Muscle of arm (tissue), 12 donors: ENCODE measurements around the gene MLST8. TPM values are rescaled to one million over a fixed set of nuclear protein-coding genes. Genes with fewer than 3 reads are reported as not detected.

Experiments used
- DNase-seq: peaks from one replicate; pipeline ENCODE4 v3.0.0-alpha.2; 2013
- polyA plus RNA-seq, 12 donors: library from polyadenylated mRNA; unstranded; fragments of 120-200 nt; gene quantifications; one replicate each; pipeline ENCODE4 v1.2.1, GENCODE V29; 2013; ENCODE audit not compliant: insufficient read length in 12 of 12

MLST8 gene
- polyA plus RNA-seq, 12 donors, result 26.6 to 47.2 (median 30.3) TPM; not detected in 1

DNA sequence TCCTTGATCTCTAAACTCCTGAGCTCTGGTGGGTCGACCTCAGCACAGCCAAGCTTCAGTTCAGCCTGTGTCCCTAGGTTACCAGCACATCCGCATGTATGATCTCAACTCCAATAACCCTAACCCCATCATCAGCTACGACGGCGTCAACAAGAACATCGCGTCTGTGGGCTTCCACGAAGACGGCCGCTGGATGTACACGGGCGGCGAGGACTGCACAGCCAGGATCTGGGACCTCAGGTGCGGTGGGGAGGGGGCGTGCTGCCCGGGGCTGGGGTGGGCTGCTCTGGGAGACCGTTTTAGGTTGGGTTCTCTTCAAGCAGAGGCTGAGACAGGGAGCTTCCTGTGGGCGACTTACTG lies 1.1 kb downstream of the MLST8 start:
- DNase-seq, result no peak

DNA sequence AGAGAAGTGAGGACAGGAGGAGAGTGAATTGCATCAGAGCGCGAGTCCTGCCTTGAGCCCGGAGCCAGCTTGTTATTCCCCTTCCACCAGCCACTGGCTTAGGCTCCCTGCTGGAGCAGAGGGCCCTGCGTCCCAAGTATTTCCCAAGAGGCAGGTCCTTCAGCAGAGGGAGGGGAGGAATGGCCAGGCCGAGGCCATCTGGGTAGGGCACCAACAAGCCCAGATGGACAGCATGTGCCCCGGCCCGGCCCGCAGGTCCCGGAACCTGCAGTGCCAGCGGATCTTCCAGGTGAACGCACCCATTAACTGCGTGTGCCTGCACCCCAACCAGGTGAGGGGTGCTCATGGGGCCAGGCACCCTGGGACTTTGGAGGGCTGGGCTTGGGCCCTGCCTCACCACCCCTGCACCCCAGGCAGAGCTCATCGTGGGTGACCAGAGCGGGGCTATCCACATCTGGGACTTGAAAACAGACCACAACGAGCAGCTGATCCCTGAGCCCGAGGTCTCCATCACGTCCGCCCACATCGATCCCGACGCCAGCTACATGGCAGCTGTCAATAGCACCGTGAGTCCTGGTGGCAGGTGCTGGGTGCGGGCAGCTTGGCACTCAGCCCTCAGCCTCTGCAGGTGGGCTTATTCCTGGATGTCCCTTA lies 1.7 kb downstream of the MLST8 start:
- no peak for DNase-seq

DNA sequence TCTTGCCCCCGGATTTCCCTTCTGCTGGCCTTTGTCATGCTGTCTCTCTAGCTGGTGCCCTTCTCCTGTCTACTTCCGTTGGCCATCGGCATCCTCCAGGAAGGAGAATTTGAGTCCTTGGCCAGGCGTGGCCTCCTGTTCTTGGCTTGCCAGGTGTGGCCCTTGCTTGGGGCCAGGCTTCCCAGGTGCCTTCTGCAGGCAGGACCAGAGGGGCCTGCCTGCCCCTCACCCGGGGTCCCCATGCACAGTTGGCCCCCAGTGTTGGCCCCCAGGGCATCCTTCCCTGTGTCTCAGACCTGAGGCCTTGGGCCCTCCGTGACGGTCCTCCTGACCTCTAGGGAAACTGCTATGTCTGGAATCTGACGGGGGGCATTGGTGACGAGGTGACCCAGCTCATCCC lies 2.6 kb downstream of the MLST8 start:
- DNase-seq, result no peak

DNA sequence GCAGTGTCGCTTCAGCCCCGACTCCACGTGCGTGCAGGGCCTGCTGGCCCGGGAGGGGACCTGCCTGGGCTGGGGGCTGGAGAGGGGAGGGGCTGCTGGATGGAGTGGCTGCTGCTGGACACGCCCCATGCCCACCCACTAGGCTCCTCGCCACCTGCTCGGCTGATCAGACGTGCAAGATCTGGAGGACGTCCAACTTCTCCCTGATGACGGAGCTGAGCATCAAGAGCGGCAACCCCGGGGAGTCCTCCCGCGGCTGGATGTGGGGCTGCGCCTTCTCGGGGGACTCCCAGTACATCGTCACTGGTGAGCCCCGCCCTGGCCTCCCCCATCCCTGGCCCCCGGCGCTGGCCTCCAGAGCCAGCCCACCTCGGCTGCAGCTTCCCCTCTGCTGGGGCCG lies 3.1 kb downstream of the MLST8 start:
- DNase-seq, result no peak

DNA sequence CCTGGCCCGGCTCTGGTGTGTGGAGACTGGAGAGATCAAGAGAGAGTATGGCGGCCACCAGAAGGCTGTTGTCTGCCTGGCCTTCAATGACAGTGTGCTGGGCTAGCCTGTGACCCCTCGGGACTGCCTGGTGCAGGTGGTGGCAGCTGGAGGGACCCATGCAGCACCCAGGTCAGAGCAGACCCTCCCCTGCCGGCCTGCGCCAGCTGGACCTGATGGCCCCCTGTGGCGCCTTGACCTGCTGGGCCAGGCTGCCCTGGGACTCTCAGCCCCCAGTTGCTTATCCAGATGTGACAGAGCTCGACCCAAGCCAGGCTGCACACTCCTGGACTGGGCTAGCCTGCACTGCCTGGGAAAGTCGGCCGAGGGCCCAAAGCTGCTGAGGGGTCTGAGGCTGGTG lies 3.5 kb downstream of the MLST8 start:
- no peak for DNase-seq

DNA sequence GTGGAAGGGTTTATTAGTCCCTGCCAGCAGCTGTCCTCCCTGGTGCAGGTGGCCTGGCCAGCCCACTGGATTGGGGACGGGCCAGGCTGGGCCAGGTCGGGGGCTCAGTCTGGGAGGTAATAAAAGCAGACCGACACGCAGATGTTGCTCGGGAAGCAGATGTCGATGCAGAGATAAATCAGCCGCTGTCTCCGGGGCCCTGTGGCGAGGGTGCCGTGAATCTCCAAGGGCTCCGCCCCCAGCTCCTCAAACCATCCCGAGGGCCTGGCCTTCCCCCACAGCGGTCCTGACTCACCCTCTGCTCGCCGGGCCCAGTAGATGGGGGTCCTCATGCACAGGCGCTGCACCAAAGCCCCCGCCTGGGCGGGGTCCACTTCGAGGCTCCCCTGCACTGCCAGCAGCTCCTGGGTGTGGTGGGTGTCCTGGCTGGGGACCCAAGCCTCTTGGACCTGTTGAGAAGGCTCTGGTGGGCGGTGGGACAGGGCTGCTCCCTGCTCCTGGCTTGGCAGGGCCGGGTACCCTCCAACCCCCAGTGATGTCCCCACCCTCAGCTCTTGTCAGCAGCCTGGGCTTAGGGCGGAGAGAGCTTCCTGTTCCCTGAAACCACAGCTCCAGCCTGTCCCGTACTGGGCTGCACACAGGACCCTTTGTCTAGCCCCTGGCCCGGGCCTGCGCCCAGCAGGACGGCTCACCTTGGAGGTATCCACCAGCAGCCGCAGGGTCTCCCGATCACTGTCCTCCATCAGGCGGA lies 4.2 kb downstream of the MLST8 start:
- no peak for DNase-seq

DNA sequence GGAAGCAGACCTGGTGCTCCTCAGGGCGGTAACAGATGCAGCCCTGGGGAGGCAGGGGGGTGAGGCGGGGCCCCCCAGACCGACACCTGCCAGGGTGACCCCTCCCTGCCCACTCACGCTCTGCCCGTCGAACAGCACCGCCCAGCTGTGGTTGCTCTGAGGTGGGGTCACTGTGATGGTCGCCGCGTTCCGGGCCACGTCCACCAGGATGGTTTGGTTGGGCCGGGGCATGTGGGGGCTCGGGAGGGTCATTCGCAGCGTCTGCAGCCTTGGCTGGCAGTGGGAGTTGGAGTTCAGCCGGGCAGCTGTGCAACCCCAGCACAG lies 4.7 kb downstream of the MLST8 start:
- no peak for DNase-seq

DNA sequence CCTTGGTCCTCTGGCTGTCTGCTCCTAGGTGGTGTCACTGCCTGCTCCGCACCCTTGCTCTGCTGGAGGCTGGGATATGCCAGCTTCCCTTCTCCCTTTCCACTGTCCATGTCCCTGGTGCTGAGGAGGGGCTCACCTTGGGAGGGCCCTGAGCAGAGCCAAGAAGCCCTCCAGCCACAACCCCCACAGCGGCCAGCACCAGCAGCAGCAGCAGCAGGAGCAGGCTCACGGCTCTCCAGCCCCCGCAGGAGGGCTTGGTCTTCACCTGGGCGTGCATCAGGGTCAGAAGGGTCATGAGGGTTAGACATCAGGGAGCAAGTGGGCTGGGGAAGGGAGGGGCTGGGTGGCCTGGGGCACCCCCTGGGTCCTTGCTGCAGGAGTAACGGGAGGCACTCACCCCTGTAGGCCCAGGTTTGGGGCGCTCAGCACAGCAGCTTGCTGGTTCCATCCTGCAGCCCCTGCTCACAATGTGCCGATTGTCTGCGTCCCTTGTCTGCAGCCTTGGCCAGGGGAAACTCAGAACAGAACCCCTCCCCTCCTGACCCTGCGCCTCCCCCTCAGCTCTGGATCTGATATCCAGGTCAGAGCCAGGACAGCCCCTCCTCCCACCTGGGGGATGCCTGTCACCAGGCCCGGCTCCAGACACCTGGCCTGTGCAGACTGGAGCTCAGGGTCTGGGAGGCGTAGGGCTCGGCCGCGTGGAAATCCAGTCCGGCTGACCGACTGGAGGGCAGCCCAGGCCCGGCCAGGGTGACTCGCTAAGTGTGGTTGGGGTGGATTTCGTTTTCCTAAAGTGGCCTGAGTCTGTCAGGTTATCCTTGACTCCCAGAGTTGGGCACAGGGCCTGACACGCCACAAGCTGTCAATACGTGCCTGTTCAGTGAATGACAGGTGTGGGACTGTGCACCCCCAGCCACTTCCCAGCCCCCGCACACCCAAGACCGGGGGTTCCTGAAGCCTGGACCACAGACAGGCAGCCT lies 5.4 kb downstream of the MLST8 start, which contains the start of gene BRICD5:
BRICD5 (minus strand) TSS at position 478 of the 980 bp plus-strand sequence; CDS start at position 448, 30 bp downstream.
- DNase-seq, result no peak

DNA sequence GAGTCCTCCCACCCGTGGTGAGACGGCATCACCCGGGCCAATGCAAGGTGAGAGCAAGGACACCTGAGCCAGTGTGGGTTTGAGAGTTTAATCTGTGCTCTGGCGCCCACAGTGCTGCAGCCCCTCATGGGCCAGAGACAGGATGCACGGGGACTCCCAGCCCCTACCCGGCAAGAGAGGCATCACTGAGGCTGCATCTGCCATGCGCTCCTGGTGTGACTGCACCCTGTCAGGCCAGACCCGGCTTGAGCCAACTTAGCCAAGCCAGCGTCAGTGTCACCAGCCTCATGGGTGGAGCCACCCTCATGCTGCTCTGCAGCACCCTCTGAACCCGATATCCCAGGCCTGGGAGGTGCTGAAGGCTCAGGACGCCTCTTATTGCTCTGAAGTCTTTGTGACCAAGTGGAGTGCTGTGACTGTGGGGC lies 6.7 kb downstream of the MLST8 start:
- no peak for DNase-seq

DNA sequence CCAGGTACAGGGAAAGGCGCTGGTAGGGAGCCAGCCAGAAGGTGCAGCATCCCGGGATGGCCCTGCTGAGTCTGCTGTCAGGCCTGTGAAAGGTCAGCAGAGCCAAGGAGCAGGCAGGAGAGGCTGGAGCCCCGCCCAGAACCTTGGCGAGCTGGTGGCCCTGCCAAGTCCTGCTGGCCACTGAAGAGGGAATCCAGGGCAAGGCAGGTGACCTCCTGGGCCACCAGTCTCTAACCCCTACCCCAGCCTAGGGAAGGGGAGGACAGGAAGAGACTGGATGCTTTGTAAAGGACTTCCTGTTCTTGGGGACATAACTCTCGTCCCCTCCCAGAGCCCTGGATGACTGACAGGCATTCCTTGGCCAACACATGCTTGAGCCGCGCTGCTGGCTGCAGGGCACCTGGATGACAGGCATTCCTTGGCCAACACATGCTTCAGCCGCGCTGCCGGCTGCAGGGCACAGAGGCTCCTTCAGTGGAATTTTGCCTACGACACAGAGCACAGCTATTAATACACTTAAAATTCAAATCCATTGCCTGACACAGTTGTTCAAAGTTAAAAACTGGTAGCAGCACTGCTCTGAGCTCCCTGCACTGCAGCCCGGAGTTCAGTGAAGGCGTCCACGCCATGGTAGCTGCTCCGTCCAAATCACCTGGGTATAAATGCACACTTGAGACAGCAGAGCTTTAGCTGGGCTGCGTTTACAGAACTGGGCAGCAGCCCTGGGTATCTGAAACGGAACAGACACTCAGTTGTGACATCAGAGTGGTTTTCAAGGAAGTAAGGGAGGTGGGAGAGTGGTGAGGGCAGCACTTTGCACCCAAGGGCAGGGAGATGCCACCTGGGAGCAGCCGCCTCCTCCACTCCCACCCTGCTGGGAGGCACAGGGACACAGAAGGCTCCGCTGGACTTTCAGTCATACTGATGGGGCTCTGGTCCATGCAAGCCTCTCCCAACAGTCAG lies 7.4 kb downstream of the MLST8 start:
- DNase-seq, result no peak

DNA sequence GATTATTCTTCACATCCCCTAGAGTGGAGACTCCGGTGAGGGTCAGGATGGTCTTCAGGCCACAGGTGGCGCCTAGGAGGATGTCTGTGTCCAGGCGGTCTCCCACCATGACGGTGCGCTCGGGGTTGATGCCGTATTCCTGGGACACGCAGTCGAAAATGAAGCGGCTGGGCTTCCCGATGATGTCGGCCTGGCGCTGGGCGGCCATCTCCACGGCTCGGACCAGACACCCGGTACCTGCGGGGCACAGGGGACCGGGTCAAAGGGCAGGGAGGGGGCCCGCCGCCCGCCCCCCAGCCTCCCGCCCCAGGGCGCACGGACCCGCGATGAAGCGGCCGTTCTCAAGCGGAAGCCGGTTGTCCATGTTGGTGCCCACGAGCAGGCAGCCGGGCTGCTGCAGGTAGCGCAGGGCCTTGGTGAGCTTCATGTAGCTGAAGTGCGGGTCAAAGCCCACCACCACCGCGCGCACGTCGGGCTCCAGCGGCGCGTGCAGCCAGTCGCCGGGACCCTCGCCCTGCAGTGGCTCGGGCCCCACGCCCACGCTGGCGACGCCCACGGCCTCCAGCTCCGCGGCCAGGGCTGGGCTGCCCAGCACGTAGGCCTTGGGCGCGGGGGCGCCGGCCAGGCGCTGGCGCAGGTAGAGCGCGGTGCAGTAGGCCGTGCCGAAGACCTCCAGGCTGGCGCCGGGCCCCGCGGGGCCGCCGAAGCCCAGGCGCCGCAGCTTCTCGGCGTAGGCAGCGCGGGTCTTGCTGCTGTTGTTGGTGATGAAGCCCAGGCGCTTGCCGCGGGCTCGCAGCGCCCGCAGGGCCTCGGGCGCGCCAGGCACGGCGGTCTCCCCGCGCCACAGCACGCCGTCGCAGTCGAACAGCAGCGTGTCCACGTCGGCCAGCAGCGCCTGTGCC lies 8.8 kb downstream of the MLST8 start:
- DNase-seq, result no peak

DNA sequence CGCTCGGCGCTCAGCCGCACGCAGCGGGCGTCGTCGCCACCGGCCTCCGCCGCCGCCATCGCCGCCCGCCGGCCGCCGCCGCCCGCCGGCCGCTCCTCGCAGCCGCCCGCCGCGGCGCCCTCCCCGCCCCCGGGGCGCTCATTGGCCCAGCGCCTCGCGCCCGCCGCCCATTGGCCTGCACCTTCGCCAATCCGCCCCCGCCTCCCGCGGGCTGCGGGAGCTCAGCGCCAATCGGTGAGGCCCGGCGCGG lies 9.4 kb downstream of the MLST8 start, which contains the start of gene PGP:
PGP (minus strand) TSS at position 122 of the 250 bp plus-strand sequence; CDS start at position 59, 63 bp downstream.
- no peak for DNase-seq

DNA sequence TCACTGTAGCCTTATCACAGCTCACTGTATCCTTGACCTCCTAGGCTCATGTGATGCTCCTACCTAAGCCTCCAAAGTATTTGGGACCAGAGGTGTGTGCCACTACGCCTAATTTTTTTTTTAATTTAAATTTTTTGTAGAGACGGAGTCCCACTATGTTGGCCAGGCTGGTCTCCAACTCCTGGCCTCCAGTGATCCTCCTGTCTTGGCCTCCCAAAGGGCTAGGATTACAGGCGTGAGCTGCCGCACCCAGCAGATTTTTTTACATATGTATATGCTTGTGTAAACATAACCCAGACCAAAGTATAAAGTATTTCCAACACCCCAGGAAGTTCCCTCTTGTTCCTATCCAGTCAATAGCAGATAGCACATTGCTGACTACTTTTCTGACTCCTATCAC lies 11.1 kb downstream of the MLST8 start:
- DNase-seq, result no peak

DNA sequence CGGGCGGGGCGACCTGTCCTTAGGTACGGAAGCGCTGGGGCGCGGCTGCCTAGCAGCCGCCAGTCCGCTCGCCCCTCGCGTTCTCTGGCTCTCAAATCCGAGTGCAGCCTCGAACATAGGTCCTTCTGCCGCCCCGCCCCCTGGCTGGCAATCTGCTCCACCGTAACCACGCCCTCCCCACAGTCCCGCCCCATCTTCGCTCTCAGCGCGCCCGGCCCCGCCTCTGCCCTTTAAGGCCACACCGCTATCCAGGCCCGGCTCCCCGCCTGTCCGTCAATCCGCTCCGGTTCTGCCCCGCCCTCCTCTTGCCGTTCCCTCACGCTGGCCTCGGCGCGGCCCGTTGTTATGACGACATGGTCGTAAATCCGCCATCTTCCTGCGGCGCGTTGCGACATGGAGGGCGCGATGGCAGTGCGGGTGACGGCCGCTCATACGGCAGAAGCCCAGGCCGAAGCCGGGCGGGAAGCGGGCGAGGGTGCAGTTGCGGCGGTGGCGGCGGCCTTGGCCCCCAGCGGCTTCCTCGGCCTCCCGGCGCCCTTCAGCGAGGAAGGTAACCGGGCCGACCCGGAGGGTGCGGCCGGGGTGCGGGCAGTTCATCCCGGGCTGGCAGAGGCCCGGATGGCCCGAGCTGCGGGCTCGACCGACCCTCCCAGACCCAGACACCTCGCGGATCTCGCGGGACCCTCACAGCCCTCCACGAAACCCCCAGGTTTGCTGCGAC lies 18.1 kb downstream of the MLST8 start, which contains the start of gene E4F1:
E4F1 (plus strand) TSS at position 371 of the 721 bp plus-strand sequence; CDS start at position 394, 23 bp downstream.
- peak; percentile 98 for DNase-seq

DNA sequence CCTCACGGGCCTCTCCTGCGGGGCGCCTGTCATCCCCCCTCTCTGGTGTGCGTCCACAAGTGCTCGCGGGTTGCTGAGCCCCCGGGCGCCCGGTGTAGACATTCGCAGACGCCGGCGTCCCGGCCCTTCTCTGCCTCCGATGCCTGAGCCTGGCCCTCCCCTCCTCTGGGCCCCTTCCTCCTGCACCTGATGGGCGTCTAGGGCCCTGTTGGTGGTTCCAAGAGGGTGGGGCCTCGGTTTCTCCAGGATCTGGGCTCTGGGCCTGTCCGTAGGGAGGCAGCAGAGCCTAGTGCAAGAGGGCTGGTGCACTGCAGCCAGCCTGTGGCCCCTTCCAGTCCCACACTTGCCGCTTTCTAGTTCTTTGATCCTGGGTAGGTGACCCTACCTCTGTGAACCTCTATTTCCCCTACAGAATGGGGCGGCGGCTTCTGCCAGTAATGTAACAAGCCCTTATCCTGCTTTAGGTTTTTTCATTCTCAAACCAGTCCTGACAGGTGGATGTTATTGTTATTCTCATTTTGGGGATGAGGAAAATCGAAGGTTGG lies 18.8 kb downstream of the MLST8 start:
- DNase-seq, result no peak

DNA sequence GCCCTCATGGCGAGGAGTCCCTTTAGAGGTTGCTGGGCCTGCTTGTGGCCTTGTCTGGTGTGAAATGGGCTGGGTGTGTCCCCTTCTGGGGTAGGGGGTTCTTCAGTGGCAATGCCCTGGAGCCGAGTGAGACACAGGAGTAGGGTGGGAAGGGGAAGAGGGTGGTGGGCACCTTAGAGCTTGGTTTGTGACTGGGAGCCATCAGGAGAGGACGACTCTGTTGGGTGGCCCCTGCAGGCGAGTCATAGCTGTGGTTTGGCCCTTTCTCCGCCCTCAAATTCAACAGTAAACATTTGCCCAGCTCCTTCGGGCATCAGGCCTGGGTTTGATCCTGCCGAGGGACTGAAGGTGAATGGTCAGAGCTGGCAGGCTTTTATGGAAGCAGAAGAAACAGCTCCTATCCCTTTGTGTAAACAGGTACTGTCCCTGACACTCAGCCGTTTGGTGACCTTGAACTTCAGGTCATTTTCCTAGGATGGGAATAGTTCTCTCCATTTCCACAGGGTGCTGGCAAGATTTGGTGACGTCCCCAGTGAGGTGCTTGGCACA lies 21.1 kb downstream of the MLST8 start:
- DNase-seq, result no peak

DNA sequence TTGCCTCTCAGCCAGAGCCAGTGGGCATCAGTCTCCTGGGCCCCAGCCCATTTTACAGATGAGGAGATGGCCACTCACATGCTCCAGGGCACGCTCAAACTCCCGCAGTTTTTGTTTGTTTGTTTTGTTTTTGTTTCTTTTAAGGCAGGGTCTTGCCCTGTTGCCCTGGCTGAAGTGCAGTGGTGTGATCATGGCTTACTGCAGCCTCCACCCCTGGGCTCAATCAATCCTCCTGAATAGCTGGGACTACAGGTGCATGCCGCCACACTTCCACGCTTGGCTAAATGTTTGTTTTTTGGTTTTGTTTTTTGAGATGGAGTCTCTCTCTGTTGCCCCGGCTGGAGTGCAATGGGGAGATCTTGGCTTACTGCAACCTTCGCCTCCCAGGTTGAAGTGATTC lies 21.7 kb downstream of the MLST8 start:
- DNase-seq, result no peak

DNA sequence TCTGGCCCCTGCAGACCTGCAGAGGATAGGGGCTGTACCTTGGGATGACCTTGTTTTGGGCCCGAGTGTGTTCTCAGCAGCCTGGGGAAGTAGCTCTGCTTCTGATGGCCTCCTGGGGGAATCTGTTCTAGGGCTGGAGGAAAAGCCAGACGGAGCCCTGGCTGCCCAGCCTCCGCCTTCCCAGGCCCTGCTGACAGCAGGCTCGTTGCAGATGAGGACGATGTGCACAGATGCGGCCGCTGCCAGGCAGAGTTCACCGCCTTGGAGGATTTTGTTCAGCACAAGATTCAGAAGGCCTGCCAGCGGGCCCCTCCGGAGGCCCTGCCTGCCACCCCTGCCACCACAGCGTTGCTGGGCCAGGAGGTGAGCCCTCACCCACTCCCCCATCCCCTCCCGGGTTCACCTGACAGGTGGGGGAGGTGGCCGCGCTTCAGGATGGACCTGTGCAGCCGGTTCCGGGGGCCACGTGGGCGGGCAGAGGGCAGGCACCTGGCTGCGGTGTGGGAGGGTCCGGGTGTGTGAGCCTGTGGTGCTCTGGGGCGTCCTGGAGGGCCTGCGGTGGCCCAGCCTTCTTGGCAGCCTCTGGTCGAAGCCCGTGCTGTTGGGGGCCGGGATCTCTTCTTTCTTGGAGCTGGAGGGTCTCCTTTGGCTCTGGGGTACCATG lies 23.0 kb downstream of the MLST8 start:
- no peak for DNase-seq
